Activated naive CD4-positive, alpha-beta T cell treated with anti-CD3 and anti-CD28 coated beads, Interleukin-2, amount 10 ng/mL, durations not matched to agents 7 days and 5 days (primary cell): Measurements from ENCODE around the gene DRC3.

ENCODE experiments used
- CTCF ChIA-PET: fragments of 350-600 bp; sonication (Branson Sonifier 250); formaldehyde crosslinking; loops from one replicate; lab custom pipeline; 2021; ENCODE audit warnings: antibody characterized with exemption; lab: Charles Lee
- DNase-seq: peaks from one replicate; pipeline ENCODE4 v3.0.0-alpha.2; 2020
- H3K27ac Mint-ChIP-seq: one replicate; pipeline ENCODE4 v1.8.0; 2021; ENCODE audit warnings: mild to moderate bottlenecking, moderate library complexity, mixed read lengths
- H3K27me3 Mint-ChIP-seq: one replicate; pipeline ENCODE4 v1.8.0; 2021; ENCODE audit warnings: mild to moderate bottlenecking, mixed read lengths
- H3K36me3 Mint-ChIP-seq: one replicate; pipeline ENCODE4 v1.8.0; 2021; ENCODE audit warnings: mixed read lengths
- H3K4me1 Mint-ChIP-seq: one replicate; pipeline ENCODE4 v1.8.0; 2021; ENCODE audit warnings: mixed read lengths
- H3K4me3 Mint-ChIP-seq: one replicate; pipeline ENCODE4 v1.8.0; 2021; ENCODE audit warnings: mild to moderate bottlenecking, moderate library complexity, mixed read lengths
- H3K9me3 Mint-ChIP-seq: one replicate; pipeline ENCODE4 v1.8.0; 2021; ENCODE audit warnings: mixed read lengths

Gene DRC3, protein sequence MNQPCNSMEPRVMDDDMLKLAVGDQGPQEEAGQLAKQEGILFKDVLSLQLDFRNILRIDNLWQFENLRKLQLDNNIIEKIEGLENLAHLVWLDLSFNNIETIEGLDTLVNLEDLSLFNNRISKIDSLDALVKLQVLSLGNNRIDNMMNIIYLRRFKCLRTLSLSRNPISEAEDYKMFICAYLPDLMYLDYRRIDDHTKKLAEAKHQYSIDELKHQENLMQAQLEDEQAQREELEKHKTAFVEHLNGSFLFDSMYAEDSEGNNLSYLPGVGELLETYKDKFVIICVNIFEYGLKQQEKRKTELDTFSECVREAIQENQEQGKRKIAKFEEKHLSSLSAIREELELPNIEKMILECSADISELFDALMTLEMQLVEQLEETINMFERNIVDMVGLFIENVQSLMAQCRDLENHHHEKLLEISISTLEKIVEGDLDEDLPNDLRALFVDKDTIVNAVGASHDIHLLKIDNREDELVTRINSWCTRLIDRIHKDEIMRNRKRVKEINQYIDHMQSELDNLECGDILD

DNA sequence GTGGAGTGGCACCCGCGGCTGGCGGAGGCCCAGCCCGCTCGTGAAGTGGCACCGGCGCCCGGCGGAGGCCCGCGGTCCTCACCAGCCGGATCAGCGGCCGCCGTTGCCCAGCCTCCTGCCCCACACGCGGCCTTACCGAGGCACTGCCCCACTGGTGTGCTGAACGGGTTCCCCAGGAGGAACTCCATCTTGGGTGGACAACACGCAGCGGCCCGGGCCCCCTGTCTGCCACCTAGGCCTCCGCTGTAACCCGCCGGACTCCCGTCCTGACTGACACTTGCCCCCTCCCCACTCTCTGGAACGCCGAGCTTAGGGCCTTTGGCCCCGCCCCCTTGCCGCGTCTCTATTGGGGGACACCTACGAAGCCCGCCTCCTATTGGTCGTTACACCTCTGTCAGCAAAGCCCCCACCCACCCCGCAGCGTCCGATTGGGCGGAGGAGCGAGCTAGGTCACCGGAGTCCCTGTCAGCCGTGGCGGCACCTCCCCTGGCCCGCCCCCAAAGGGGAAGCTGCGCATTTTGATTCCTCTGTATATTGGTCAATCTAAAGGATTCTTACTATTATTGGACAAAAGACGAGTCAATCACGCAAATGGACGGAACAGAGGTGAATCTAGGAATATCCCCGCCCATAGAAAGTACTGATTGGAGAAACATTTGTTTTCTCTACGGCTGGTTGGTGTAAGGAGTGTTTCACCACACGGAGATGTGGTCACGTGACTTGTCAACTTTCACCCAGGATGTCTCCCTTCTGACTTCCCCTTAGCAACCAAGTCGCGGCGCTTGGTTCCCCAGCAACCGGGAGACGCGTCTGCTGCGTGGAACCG lies at the start of gene DRC3, which contains the start of gene TOM1L2:
DRC3 (plus strand) TSS at position 737 of the 826 bp plus-strand sequence. CDS start 4,737 bp downstream, outside the sequence.
TOM1L2 (minus strand) TSS at position 275 of the 826 bp plus-strand sequence; CDS start at position 188, 87 bp downstream.
- CTCF ChIA-PET: interaction anchor here (0.5 to 3.1 kb wide), 8 partner anchors 11 to 804 kb away, joined by 3 to 9 read pairs (median 4); no protein-coding TSS in a partner anchor
- DNase-seq: peak; percentile 100
- peaks cover 44% of the 10 kb centered on the region for H3K4me1 Mint-ChIP-seq
- no peaks in the 10 kb centered on the region for H3K9me3 Mint-ChIP-seq
- H3K27me3 Mint-ChIP-seq: peaks cover 7% of the 10 kb centered on the region
- H3K27ac Mint-ChIP-seq: peak within 1 kb of the TSS; percentile 95
- peaks cover 2% of the 10 kb centered on the region for H3K36me3 Mint-ChIP-seq
- H3K4me3 Mint-ChIP-seq: peak within 1 kb of the TSS; percentile 97

DNA sequence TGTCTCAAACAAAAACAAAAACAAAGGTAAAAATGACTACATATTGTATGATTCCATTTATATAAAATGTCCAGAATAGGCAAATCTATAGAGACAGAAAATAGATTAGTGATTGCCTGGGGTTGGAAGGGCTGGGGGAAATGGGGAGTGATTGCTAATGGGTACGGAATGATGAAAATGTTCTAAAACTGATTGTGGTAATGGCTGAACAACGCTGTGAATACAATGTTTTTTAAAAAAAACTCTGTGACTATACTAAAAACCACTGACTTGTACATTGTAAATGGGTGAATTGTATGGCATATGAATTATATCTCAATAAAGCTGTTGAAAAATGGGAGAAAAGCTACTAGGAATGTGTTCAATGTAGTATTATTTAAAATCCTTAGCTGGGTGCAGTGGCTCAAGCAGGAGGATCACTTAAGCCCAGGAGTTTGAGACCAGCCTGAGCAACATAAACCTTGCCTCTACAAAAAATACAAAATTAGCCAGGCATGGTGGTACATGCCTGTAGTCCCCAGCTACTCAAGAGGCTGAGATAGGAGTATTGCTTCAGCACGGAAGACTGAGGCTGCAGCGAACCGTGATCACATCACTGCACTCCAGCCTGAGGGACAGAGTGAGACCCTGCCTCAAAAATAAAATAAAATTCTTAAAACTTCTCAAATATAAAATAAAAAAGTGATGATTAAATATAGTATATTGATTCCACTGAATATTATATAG lies 48.4 kb upstream of the DRC3 start:
- Mint-ChIP-seq H3K4me1 (peaks cover 11% of the 10 kb centered on the region), H3K27ac (no peak overlapping the region), H3K9me3 (no peaks in the 10 kb centered on the region), H3K4me3 (no peak overlapping the region), H3K27me3 (no peaks in the 10 kb centered on the region), H3K36me3 (no peaks in the 10 kb centered on the region)
- no peak for DNase-seq
- CTCF ChIA-PET: no interaction called here

DNA sequence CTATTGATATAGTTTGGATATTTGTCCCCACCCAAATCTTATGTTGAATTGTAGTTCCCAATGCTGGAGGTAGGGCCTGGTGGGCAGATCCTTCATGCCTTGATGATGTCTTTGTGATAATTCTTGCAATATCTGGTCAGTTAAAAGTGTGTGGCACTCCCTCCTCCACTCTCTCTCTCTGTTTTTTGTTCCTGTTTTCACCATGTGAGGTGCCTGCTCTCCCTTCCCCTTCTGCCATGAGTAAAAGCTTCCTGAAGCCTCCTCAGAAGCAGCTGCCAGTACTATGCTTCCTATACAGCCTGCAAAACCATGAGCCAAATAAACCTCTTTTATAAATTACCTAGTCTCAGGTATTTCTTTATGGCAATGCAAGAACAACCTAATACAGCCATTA lies 47.8 kb upstream of the DRC3 start:
- Mint-ChIP-seq H3K4me1 (peaks cover 5% of the 10 kb centered on the region), H3K36me3 (no peaks in the 10 kb centered on the region), H3K9me3 (no peaks in the 10 kb centered on the region), H3K27me3 (no peaks in the 10 kb centered on the region), H3K27ac (no peak overlapping the region), H3K4me3 (no peak overlapping the region)
- no peak for DNase-seq
- CTCF ChIA-PET: no interaction called here

DNA sequence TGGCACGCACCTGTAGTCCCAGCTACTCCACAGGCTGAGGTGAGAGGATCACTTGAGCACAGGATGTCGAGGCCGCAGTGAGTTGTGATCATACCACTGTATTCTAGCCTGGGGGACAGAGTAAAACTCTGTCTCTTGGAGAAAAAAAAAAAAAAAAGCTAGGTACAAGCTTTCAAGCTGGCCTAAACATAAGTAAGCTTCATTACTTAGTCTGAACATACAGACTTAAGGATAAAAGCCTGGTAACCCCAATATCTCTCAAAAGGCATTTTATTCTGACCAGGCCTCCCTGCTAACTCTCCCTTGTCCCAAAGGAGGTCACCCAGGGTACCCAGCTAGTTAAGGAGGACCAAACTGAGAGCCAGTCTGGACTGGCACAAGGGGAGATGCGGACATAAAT lies 46.6 kb upstream of the DRC3 start:
- no peak for DNase-seq
- H3K9me3 Mint-ChIP-seq: no peaks in the 10 kb centered on the region
- H3K36me3 Mint-ChIP-seq: no peaks in the 10 kb centered on the region
- no peak overlapping the region for H3K27ac Mint-ChIP-seq
- CTCF ChIA-PET: interaction anchor here (1.2 to 2.0 kb wide), 3 partner anchors 8 to 35 kb away, joined by 3 to 4 read pairs (median 4); no protein-coding TSS in a partner anchor
- peaks cover 3% of the 10 kb centered on the region for H3K4me1 Mint-ChIP-seq
- H3K4me3 Mint-ChIP-seq: no peak overlapping the region
- H3K27me3 Mint-ChIP-seq: no peaks in the 10 kb centered on the region

DNA sequence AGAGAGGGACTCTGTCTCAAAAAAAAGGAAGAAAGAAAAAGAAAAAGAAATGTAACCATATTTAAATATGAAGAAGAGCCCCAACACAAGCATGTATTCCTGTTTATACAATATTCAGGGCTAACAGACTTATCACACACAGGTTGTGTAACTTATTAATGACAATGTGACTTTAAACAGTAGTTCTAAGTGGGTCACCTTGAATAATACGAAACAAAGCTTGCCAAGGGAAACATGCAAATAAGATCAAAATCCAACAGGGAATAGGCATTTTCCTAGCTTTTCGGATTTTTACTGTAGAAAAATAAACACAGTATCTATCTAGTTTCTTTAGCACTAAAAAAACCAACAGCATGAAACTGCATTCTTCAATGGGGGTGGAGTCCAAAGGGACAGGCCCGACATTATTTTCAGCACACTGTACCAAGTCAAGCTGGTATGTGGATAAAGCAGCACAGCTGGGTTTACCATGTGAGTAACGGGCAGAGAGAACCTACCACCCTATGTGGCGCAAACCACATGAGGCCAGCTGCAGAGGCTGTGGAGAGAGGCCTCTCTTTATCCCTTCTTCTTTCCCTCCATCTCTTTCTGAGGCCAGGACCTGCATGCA lies 45.7 kb upstream of the DRC3 start:
- no peaks in the 10 kb centered on the region for H3K4me1 Mint-ChIP-seq
- no peak overlapping the region for H3K27ac Mint-ChIP-seq
- CTCF ChIA-PET: interaction anchor here (1.2 to 2.0 kb wide), 4 partner anchors 9 to 36 kb away, joined by 3 to 4 read pairs (median 4); no protein-coding TSS in a partner anchor

DNA sequence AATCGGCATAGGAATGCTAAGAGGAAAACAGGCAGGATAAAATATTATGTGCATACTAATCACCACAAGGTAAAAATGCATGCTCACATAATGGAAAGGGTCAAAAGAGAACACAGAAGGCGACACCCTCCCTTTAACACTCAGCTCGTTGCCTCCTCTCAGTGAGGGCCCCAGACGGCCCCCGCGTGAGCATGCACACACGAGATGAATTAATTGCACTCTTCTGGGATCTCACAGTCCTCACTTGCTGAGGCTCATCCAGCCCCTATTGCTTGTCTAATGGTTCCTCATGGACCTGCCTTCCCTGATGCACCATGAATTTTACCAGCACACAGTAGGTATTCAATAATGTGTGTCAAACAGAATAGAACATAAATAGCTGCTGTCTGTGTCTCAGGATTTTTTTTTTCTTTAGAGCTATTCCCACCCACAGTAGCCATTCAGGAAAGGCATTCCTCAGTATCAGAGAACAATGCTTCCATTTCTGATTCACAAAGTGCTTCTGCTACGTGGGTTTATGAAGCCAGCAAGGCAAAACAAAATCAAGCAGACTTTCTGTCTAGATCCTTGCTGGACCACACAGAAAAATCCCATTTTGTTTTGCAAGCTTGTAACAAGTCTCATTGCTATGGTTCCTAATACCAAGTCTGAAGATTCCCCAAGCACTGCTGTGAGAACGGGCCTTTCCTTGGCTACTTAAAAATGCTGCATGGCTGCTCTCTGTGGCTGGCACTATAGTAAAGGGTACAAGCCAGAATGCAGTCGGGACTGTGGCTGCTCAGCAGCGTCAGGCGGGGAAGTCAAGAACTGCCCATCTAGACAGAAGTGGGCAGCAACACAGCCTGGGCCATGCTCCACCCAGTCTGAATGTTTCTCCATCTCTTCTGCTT lies 44.0 kb upstream of the DRC3 start:
- no peak overlapping the region for H3K4me3 Mint-ChIP-seq
- DNase-seq: no peak

More for the DNA sequence above, 45.7 kb upstream of the DRC3 start:
- H3K4me3 Mint-ChIP-seq: no peak overlapping the region
- no peaks in the 10 kb centered on the region for H3K9me3 Mint-ChIP-seq
- no peaks in the 10 kb centered on the region for H3K36me3 Mint-ChIP-seq
- no peak for DNase-seq
- no peaks in the 10 kb centered on the region for H3K27me3 Mint-ChIP-seq

DNA sequence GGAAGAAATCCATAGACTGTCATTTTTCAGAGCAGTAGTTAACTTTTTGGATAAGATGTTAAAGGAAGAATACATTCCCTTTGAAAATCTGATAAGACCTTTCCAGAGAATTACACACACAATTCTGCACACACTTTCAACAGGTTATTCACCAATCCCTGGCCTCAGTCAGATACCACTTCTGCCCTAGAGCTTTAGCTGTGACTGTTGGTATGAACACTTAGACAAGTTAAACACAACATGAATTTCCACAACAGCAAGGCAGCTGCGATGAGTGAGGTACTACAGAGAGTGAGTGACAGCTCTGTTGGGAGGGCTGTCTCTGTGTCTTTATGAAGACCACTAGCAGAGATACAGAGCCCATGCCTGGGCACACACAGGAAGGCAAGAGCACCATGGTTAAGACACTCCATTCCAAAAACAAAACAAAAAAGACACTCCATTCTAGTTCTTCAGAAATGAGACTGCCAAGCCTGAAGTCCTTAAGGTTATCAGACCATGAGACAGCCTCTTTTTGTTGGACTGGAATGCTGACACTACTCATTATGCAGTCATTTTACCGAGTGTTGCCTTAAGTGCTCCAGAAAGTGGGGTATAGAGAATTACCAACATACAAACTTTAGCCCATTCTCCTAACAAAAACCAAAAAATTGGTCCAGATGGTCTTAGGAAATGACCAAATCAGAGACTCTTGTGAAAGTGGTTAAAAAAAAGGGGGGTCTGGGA lies 42.8 kb upstream of the DRC3 start:
- Mint-ChIP-seq H3K9me3 (no peaks in the 10 kb centered on the region), H3K27ac (no peak overlapping the region), H3K4me3 (no peak overlapping the region), H3K4me1 (peaks cover 7% of the 10 kb centered on the region), H3K36me3 (no peaks in the 10 kb centered on the region), H3K27me3 (no peaks in the 10 kb centered on the region)
- CTCF ChIA-PET: interaction anchor here (1.1 kb wide), 1 partner anchor 11 kb away, joined by 3 read pairs; no protein-coding TSS in a partner anchor
- no peak for DNase-seq

More for the DNA sequence above, 44.0 kb upstream of the DRC3 start:
- CTCF ChIA-PET: interaction anchor here (1.0 to 1.1 kb wide), 2 partner anchors 9 to 105 kb away, joined by 3 read pairs; no protein-coding TSS in a partner anchor
- H3K9me3 Mint-ChIP-seq: no peaks in the 10 kb centered on the region
- H3K36me3 Mint-ChIP-seq: no peaks in the 10 kb centered on the region
- no peaks in the 10 kb centered on the region for H3K4me1 Mint-ChIP-seq
- H3K27me3 Mint-ChIP-seq: no peaks in the 10 kb centered on the region
- no peak overlapping the region for H3K27ac Mint-ChIP-seq

DNA sequence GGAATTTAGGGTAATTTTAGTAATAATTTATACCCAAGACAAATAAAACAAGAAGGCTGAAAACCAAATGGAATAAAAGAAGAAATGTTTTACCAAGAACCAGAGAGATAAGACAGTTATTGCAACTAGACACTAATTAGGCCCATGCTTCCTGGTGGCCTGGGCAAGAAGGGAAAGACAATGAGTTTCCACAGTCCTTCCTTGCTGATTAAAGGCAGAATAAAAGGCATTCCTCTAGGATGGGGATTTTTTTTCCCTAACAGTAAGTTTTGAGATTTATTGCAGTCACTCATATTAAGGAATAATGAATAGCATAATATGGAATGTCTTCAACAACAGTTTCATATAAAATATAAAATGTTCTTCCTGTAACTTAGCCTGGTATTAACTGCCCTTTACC lies 42.0 kb upstream of the DRC3 start:
- no peak for DNase-seq
- CTCF ChIA-PET: interaction anchor here (0.7 kb wide), 1 partner anchor 112 kb away, joined by 3 read pairs; no protein-coding TSS in a partner anchor
- Mint-ChIP-seq H3K36me3 (no peaks in the 10 kb centered on the region), H3K27me3 (no peaks in the 10 kb centered on the region), H3K4me1 (peaks cover 15% of the 10 kb centered on the region), H3K9me3 (no peaks in the 10 kb centered on the region), H3K27ac (no peak overlapping the region), H3K4me3 (no peak overlapping the region)

DNA sequence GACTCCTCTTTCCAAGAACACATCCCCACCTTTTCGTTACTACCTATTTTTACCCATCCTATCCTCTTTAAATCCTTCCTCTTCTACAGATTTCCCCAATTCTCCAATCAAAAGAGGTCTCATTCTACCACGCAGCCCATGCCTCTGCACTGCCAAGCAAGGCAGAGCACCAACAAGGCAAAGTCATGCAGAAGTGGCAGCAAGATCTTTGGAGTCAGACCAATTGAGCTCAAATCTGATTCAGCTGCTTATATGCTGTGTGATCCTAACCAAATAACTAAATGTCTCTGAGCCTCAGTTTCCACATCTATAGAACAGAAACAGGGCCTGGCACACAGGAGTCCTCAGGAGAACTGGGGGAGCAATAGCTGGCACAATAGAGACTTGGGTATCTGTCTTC lies 41.5 kb upstream of the DRC3 start:
- H3K36me3 Mint-ChIP-seq: no peaks in the 10 kb centered on the region
- no peaks in the 10 kb centered on the region for H3K27me3 Mint-ChIP-seq
- no peak overlapping the region for H3K27ac Mint-ChIP-seq
- H3K4me3 Mint-ChIP-seq: no peak overlapping the region
- CTCF ChIA-PET: interaction anchor here (0.7 to 1.7 kb wide), 3 partner anchors 12 to 112 kb away, joined by 3 to 6 read pairs (median 3); no protein-coding TSS in a partner anchor
- H3K9me3 Mint-ChIP-seq: no peaks in the 10 kb centered on the region
- H3K4me1 Mint-ChIP-seq: peaks cover 20% of the 10 kb centered on the region
- DNase-seq: no peak

DNA sequence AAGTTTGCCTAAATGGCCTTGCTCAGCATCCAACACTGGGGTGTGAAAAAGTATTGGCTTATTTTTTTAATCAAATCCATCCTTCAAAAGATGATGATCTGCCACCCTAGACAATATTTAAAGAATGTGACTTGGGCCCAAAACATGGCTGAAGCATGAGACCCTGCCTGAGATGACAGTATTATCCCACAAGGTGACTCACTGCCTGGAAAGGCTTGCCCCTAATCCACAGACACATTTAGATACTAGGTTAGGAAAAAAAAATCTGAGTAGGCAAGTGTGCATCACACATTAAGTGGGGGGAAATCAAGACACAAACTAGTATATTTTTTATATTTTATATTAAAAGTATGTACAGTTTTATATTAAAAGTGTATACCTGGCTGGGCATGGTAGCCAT lies 38.9 kb upstream of the DRC3 start:
- Mint-ChIP-seq H3K4me1 (peaks cover 24% of the 10 kb centered on the region), H3K27me3 (no peaks in the 10 kb centered on the region)
- no peak for DNase-seq

DNA sequence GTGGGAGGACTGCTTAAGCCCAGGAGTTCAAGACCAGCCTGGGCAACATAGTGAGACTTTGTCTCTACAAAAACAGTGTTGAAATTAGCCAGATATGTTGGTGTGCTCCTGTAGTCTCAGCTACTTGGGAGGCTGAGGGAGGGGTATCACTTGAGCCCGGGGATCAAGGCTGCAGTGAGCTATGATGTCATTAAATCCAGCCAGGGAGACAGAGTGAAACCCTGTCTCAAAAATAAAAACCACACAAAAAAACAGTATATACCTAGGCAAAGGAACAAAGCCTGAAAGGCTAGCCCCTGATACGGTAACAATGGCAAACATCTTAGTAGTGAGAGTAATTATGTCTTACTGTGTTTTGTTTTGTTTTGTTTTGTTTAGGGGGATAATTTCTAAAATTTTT lies 38.4 kb upstream of the DRC3 start:
- DNase-seq: no peak
- Mint-ChIP-seq H3K4me1 (peaks cover 24% of the 10 kb centered on the region), H3K4me3 (no peak overlapping the region), H3K27ac (no peak overlapping the region), H3K36me3 (no peaks in the 10 kb centered on the region), H3K9me3 (no peaks in the 10 kb centered on the region), H3K27me3 (no peaks in the 10 kb centered on the region)
- CTCF ChIA-PET: interaction anchor here (1.2 to 1.5 kb wide), 2 partner anchors 13 to 15 kb away, joined by 3 to 5 read pairs; no protein-coding TSS in a partner anchor

More for the DNA sequence above, 38.9 kb upstream of the DRC3 start:
- Mint-ChIP-seq H3K4me3 (no peak overlapping the region), H3K36me3 (no peaks in the 10 kb centered on the region), H3K9me3 (no peaks in the 10 kb centered on the region), H3K27ac (no peak overlapping the region)
- CTCF ChIA-PET: interaction anchor here (1.2 kb wide), 1 partner anchor 14 kb away, joined by 3 read pairs; no protein-coding TSS in a partner anchor
